ENCODE measurements around the gene KIF21B.
"Not testable (repeated sequence)": the region's sequence is repeated elsewhere in the genome, so short reads cannot be mapped to it uniquely, and the experiment has no call there.

KIF21B gene

GRCh38 chr1:200938955-200939354, 84.6 kb downstream of the KIF21B start:
- DNase-seq (ENCODE audit: low read depth), result no peak

DNA sequence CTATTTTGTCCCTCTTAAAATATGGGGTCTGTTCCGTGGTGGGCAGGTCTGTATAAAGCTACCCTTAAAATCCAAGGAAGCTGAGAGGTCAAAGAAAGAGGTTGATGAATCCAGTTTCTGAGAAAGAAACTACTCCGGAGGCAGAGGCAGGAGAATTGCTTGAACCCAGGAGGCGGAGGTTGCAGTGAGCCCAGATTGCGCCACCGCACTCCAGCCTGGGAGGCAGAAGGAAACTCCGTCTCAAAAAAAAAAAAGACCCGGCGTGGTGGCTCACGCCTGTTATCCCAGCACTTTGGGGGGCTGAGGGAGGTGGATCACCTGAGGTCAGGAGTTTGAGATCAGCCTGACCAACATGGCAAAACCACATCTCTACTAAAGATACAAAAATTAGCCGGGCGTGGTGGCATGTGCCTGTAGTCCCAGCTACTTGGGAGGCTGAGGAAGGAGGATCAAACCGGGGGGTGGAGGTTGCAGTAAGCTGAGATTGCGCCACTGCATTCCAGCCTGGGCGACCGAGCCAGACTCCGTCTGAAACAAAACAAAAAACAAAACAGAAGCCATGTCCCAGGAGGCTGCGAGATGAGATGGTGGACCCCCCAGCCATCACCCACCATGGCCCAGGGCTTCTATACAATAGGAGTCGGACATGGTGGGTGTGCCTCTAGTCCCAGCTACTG, 88.1 kb downstream of the KIF21B start:
- DNase-seq (ENCODE audit: low read depth), result not testable (repeated sequence)

DNA sequence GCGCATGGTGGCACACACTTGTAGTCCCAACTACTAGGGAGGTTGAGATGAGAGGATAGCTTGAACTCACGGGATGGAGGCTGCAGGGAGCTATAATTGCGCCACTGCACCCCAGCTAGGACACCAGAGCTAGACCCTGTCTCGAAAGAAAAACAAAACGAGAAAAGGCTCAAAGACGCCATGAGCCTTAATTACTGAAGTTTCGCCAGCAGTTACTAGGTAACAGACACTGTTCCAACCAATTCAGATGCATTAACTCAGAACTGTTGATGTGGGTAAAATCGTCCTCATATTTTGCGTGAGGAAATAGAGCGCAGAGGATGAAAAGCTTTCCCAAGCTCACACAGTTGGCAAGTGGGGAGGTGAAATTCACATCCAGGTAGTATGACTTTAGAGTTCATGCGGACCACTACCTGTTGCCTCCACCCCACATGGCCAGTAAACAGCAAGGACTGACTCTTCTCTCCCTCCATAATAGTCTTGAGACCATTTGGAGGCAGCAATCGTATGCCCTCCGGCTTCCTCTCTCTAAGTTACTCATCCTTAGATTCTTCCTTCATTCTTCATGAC, 88.8 kb downstream of the KIF21B start:
- DNase-seq (ENCODE audit: low read depth), result no peak

DNA sequence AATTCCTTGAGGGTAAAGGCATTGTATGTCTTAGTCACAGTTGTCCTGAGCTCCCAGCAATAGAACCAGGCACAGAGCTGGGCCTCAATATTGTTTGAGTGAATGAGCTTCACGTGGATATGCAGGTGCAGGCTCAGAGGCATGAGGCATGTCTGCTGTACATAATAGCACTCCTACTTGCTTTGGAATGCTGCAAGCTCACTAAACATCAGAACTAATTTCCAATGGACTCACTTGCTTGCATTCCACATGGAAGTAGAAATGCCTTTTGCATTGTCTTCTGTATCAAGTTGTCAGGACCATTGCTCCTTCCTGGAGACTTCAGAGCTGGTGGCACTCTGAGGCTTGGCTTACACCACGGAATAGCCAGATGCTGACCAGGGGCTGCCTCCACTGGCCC, 91.7 kb downstream of the KIF21B start:
- no peak for DNase-seq (ENCODE audit: low read depth)

DNA sequence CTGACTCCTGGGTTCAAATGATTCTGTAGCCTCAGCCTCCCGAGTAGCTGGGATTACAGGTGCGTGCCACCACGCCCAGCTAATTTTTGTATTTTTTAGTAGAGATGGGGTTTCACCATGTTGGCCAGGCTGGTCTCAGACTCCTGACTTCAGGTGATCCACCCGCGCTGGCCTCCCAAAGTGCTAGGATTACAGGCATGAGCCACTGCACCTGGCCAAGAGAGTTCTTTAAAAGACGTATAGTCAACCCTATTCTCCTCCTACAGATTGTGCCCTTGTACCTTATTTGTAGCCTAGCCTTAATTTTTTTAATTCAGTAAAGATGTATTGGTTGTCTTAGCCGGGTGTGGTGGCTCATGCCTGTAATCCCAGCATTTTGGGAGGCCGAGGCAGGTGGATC, 93.2 kb downstream of the KIF21B start:
- not testable (repeated sequence) for DNase-seq (ENCODE audit: low read depth)

GRCh38 chr1:200929530-200930278, 93.8 kb downstream of the KIF21B start:
- DNase-seq (ENCODE audit: low read depth), result no peak

DNA sequence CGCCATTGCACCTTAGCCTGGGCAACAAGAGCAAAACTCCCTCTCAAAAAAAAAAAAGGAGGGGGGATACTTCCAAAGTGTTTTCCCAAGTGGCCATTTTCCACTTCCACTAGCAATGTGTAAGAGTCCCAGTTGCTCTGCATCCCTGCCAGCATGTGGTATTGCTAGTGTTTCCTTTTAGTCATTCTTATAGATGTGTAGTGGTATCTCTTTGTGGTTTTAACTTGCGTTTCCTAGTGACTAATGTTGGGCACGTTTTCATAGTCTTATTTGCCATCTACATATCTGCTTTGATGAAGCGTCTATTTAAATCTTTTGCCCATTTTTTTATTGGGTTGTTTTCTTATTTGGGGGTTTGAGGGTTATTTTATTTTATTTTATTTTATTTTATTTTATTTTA, 97.7 kb downstream of the KIF21B start:
- no peak for DNase-seq (ENCODE audit: low read depth)

- no peak for DNase-seq (ENCODE audit: low read depth)
Observed at GRCh38 chr1:200923601-200924000, 99.9 kb downstream of the KIF21B start.

DNA sequence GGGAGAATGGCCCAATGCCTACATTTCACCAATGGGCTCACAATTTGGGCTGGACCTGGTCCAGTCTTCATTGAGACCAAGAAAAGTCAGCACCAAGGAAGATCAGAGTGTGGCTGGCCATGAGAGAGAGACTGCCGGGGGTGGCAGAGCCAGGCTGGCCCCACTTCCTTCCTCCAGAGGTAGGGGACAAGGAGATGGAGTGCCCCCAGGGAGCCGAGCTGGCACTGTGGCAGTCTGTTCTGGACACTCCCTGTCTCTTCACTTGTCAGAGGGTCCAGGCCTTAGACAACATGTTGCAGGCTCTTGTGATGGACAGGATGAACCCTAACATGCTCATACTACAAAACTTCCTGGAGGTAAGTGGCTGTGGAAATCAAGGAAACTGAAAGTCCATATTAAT, 101.1 kb downstream of the KIF21B start:
- DNase-seq (ENCODE audit: low read depth), result no peak

DNA sequence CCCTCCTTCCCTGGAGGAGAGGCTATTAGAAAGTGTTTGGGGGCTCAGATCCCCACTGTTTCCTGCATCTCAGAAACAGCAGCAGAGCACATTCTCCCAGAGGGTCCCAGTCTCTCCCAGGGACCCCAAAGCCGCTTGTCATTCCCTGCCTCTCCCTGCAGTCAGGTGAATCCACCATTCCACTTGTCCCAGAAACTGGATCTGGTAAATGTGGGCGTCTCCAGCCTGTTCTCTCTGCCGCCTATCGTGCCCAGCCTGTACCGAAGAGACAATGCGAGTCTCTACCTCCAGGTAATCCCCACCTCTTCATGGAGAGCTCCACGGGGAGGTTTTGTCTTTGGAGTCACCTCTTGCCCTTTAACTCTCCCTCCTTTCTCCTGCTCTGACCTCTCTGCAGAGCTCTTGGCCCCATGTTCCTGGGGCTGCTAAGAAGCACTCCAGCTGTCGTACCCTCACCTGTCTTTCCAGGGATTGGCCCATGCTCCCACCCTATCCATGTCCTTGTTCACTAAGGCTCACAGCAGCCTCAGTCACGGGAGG, 101.9 kb downstream of the KIF21B start:
- DNase-seq (ENCODE audit: low read depth), result no peak
